Measurements from ENCODE around the gene HDHD2.
"Not testable (repeated sequence)": the region's sequence is repeated elsewhere in the genome, so short reads cannot be mapped to it uniquely, and the experiment has no call there.

HDHD2 gene

GRCh38 chr18:47175283-47175897, 25.1 kb upstream of the HDHD2 start:
- DNase-seq (ENCODE audit: insufficient read length, low spot score): no peak
- FAIRE-seq: no peak
- no peak for TF ChIP-seq POLR2A (IDR thresholded peaks at IDR 0.05; ENCODE audit: low read depth, low read length)
- no peak for TF ChIP-seq POU2F2 (IDR thresholded peaks at IDR 0.05; ENCODE audit: low read depth, low read length)
- no peak for TF ChIP-seq POLR2AphosphoS5 (IDR thresholded peaks at IDR 0.05; ENCODE audit: low read depth, low read length)
- no peak for TF ChIP-seq SPI1 (IDR thresholded peaks at IDR 0.05; ENCODE audit: low read depth, low read length)
- no peak for TF ChIP-seq TAF1 (IDR thresholded peaks at IDR 0.05; ENCODE audit: low read depth, low read length)
- TF ChIP-seq PAX5 (IDR thresholded peaks at IDR 0.05; ENCODE audit: insufficient read depth, low read length, severe bottlenecking): no peak

GRCh38 chr18:47174545-47175116, 24.3 kb upstream of the HDHD2 start:
- no peak for FAIRE-seq
- TF ChIP-seq SPI1 (IDR thresholded peaks at IDR 0.05; ENCODE audit: low read depth, low read length): no peak
- TF ChIP-seq POLR2A (IDR thresholded peaks at IDR 0.05; ENCODE audit: low read depth, low read length): no peak
- no peak for TF ChIP-seq PAX5 (IDR thresholded peaks at IDR 0.05; ENCODE audit: insufficient read depth, low read length, severe bottlenecking)
- no peak for DNase-seq (ENCODE audit: insufficient read length, low spot score)

GRCh38 chr18:47172476-47172875, 22.2 kb upstream of the HDHD2 start:
- FAIRE-seq (peak; percentile 43), DNase-seq (ENCODE audit: insufficient read length, low spot score) (no peak)
- TF ChIP-seq PAX5 (IDR thresholded peaks at IDR 0.05; ENCODE audit: insufficient read depth, low read length, severe bottlenecking): no peak
- no peak for TF ChIP-seq TAF1 (IDR thresholded peaks at IDR 0.05; ENCODE audit: low read depth, low read length)
- TF ChIP-seq POLR2A (IDR thresholded peaks at IDR 0.05; ENCODE audit: low read depth, low read length): no peak
- TF ChIP-seq POU2F2 (IDR thresholded peaks at IDR 0.05; ENCODE audit: low read depth, low read length): no peak
- no peak for TF ChIP-seq SPI1 (IDR thresholded peaks at IDR 0.05; ENCODE audit: low read depth, low read length)
- no peak for TF ChIP-seq POLR2AphosphoS5 (IDR thresholded peaks at IDR 0.05; ENCODE audit: low read depth, low read length)

GRCh38 chr18:47168913-47169312, 18.6 kb upstream of the HDHD2 start:
- no peak for FAIRE-seq
- TF ChIP-seq SPI1 (IDR thresholded peaks at IDR 0.05; ENCODE audit: low read depth, low read length) (no peak), PAX5 (IDR thresholded peaks at IDR 0.05; ENCODE audit: insufficient read depth, low read length, severe bottlenecking) (no peak), POU2F2 (IDR thresholded peaks at IDR 0.05; ENCODE audit: low read depth, low read length) (no peak), POLR2A (IDR thresholded peaks at IDR 0.05; ENCODE audit: low read depth, low read length) (no peak)
- no peak for DNase-seq (ENCODE audit: insufficient read length, low spot score)

- FAIRE-seq: no peak
Measured at GRCh38 chr18:47168509-47168908, 18.2 kb upstream of the HDHD2 start.

GRCh38 chr18:47166294-47166693, 16.0 kb upstream of the HDHD2 start:
- no peak for TF ChIP-seq POLR2A (IDR thresholded peaks at IDR 0.05; ENCODE audit: low read depth, low read length)
- TF ChIP-seq TAF1 (IDR thresholded peaks at IDR 0.05; ENCODE audit: low read depth, low read length): no peak
- TF ChIP-seq POU2F2 (IDR thresholded peaks at IDR 0.05; ENCODE audit: low read depth, low read length): no peak
- TF ChIP-seq SPI1 (IDR thresholded peaks at IDR 0.05; ENCODE audit: low read depth, low read length): no peak
- TF ChIP-seq POLR2AphosphoS5 (IDR thresholded peaks at IDR 0.05; ENCODE audit: low read depth, low read length): no peak
- TF ChIP-seq PAX5 (IDR thresholded peaks at IDR 0.05; ENCODE audit: insufficient read depth, low read length, severe bottlenecking): no peak
- DNase-seq (ENCODE audit: insufficient read length, low spot score) (no peak), FAIRE-seq (peak; percentile 43)

More at GRCh38 chr18:47168509-47168908, 18.2 kb upstream of the HDHD2 start:
- DNase-seq (ENCODE audit: insufficient read length, low spot score): no peak
- TF ChIP-seq POLR2A (IDR thresholded peaks at IDR 0.05; ENCODE audit: low read depth, low read length) (no peak), TAF1 (IDR thresholded peaks at IDR 0.05; ENCODE audit: low read depth, low read length) (no peak), SPI1 (IDR thresholded peaks at IDR 0.05; ENCODE audit: low read depth, low read length) (no peak), POU2F2 (IDR thresholded peaks at IDR 0.05; ENCODE audit: low read depth, low read length) (no peak), PAX5 (IDR thresholded peaks at IDR 0.05; ENCODE audit: insufficient read depth, low read length, severe bottlenecking) (no peak), POLR2AphosphoS5 (IDR thresholded peaks at IDR 0.05; ENCODE audit: low read depth, low read length) (no peak)

GRCh38 chr18:47163241-47163640, 12.9 kb upstream of the HDHD2 start:
- TF ChIP-seq POLR2AphosphoS5 (IDR thresholded peaks at IDR 0.05; ENCODE audit: low read depth, low read length): no peak
- TF ChIP-seq POLR2A (IDR thresholded peaks at IDR 0.05; ENCODE audit: low read depth, low read length): no peak
- TF ChIP-seq POU2F2 (IDR thresholded peaks at IDR 0.05; ENCODE audit: low read depth, low read length): no peak
- no peak for TF ChIP-seq SPI1 (IDR thresholded peaks at IDR 0.05; ENCODE audit: low read depth, low read length)
- TF ChIP-seq TAF1 (IDR thresholded peaks at IDR 0.05; ENCODE audit: low read depth, low read length): no peak
- TF ChIP-seq PAX5 (IDR thresholded peaks at IDR 0.05; ENCODE audit: insufficient read depth, low read length, severe bottlenecking): no peak
- DNase-seq (ENCODE audit: insufficient read length, low spot score) (no peak), FAIRE-seq (peak; percentile 94)

- TF ChIP-seq TAF1 (IDR thresholded peaks at IDR 0.05; ENCODE audit: low read depth, low read length) (no peak), POLR2A (IDR thresholded peaks at IDR 0.05; ENCODE audit: low read depth, low read length) (no peak), POLR2AphosphoS5 (IDR thresholded peaks at IDR 0.05; ENCODE audit: low read depth, low read length) (no peak), PAX5 (IDR thresholded peaks at IDR 0.05; ENCODE audit: insufficient read depth, low read length, severe bottlenecking) (no peak), SPI1 (IDR thresholded peaks at IDR 0.05; ENCODE audit: low read depth, low read length) (no peak), POU2F2 (IDR thresholded peaks at IDR 0.05; ENCODE audit: low read depth, low read length) (no peak)
- DNase-seq (ENCODE audit: insufficient read length, low spot score): no peak
- no peak for FAIRE-seq
Measured at GRCh38 chr18:47160256-47160655, 10.0 kb upstream of the HDHD2 start.

- not testable (repeated sequence) for DNase-seq (ENCODE audit: insufficient read length, low spot score); FAIRE-seq
Measured at GRCh38 chr18:47158404-47158803, 8.1 kb upstream of the HDHD2 start.

- TF ChIP-seq POLR2AphosphoS5 (IDR thresholded peaks at IDR 0.05; ENCODE audit: low read depth, low read length) (no peak), POU2F2 (IDR thresholded peaks at IDR 0.05; ENCODE audit: low read depth, low read length) (no peak), TAF1 (IDR thresholded peaks at IDR 0.05; ENCODE audit: low read depth, low read length) (no peak), POLR2A (IDR thresholded peaks at IDR 0.05; ENCODE audit: low read depth, low read length) (no peak), SPI1 (IDR thresholded peaks at IDR 0.05; ENCODE audit: low read depth, low read length) (no peak), PAX5 (IDR thresholded peaks at IDR 0.05; ENCODE audit: insufficient read depth, low read length, severe bottlenecking) (no peak)
- DNase-seq (ENCODE audit: insufficient read length, low spot score) (no peak), FAIRE-seq (no peak)
Measured at GRCh38 chr18:47151439-47151838, 1.1 kb upstream of the HDHD2 start.
